Renal cortical epithelial cell (primary cell): Measurements from ENCODE around the gene RAPGEF4. TPM values are rescaled to one million over a fixed set of nuclear protein-coding genes. Genes with fewer than 3 reads are reported as not detected.
"Not testable (repeated sequence)": the region's sequence is repeated elsewhere in the genome, so short reads cannot be mapped to it uniquely, and the experiment has no call there.

Experiments
- DNase-seq: peaks from one replicate; pipeline ENCODE4 v3.0.0-alpha.2; 2011; ENCODE audit warnings: low read depth
- total RNA-seq: library from RNA; depleted of rRNA; stranded (reverse); fragments of >200 nt; gene quantifications from 2 replicates; pipeline ENCODE4 v1.2.3, GENCODE V29; 2014

The RAPGEF4 gene
- total RNA-seq, 1 donor from 2014 or later, result 1.2 TPM

DNA sequence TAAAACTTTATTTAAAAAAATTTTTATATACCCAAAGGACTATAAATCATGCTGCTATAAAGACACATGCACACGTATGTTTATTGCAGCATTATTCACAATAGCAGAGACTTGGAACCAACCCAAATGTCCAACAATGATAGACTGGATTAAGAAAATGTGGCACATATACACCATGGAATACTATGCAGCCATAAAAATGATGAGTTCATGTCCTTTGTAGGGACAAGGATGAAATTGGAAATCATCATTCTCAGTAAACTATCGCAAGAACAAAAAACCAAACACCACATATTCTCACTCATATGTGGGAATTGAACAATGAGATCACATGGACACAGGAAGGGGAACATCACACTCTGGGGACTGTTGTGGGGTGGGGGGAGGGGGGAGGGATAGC, 358.0 kb downstream of the RAPGEF4 start:
- DNase-seq, result not testable (repeated sequence)

DNA sequence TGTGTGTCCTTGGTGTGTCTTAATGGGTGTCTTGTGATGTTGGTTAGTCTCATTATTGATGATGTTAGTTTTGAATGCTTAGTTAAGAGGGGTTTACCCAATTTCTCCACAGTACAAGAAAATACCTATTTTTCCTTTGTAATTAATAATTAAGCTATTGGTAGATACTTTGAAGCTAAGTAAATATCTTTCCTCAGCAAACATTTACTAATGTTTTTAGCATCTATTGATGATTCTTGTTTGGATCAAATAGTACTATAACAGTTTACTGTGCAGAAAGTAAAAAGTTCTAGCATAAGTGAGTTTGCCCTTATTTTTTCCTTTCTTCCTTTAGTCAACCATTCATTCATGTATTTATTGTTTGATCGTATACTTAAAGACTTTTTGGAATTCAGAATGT, 359.1 kb downstream of the RAPGEF4 start:
- no peak for DNase-seq

DNA sequence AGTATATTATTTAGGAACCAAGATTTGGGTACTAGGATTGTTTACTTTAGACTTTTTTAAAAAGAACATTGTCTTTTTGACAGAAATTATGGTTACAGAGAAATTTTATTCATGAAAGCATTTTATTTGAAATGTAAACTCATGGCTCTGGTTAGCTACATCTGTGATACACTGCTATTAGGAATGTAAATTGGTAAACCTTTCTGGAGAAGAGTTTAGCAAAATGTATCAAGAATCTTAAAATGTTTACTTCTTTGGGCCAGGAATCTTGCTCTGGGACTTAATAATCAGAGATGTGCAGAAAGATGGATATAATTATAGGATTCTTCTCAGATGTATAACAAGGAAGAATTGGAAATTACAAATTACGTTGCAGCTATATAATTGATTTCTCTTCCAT, 359.7 kb downstream of the RAPGEF4 start:
- DNase-seq, result no peak

DNA sequence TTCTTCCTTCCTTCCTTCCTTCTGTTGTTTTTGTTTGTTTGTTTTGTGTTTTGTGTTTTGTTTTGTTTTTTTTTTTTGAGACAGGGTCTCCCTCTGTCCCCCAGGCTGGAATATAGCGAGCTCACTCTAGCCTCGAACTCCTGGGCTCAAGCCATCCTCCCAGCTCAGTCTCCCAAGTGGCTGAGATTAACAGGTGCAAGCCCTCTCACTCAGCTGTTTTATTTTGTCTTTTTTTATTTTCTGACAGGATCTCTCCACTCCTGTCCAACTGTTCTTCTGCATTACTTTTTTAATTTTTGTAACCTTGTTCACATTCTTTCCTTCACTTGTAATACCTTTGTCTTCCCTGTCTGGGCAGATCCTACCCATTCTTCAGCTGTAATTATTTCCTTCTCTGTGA, 363.6 kb downstream of the RAPGEF4 start:
- DNase-seq, result no peak

- DNase-seq, result no peak
Measured at GRCh38 chr2:173099804-173100203, 364.2 kb downstream of the RAPGEF4 start.

DNA sequence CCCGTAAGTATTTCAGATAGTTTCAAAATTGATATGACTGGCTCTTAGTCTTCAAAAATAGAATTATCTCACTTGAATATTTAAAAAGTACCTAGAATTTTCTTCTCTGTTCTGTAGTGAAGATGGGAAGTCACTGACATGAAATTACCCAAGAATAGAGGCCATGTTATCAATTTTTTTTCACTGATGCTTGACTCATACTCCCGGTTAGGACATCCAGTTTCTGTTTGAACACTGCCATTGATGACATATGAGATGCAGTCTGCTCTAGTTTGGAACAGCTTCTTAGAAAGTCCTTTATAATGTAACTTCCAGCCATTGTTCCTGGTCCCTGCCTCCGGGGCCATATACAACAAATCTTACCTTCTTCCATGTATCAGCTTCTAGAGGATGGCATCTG, 366.0 kb downstream of the RAPGEF4 start:
- peak; percentile 34 for DNase-seq

Other genes with a start within 250 kb of the RAPGEF4 start
- 19.5 and 30.7 TPM in 2 replicates for gene PDK1, start 179.8 kb upstream of the RAPGEF4 start, total RNA-seq